Stimulated activated naive CD4-positive, alpha-beta T cell treated with Interleukin-2 at 50 U/mL for 16 hours (primary cell): ENCODE measurements around the gene FBXO28.

Source experiments
- DNase-seq: peaks from one replicate; lab custom pipeline; 2025; lab: John Stamatoyannopoulos, UW

Gene FBXO28

GRCh38 chr1:224157316-224157715 is 43.4 kb downstream of the FBXO28 start:
- DNase-seq: no peak

GRCh38 chr1:224159541-224159940 is 45.6 kb downstream of the FBXO28 start:
- no peak for DNase-seq

- DNase-seq: no peak
Observed at GRCh38 chr1:224160171-224160682, 46.3 kb downstream of the FBXO28 start.

GRCh38 chr1:224162768-224163167 is 48.9 kb downstream of the FBXO28 start:
- no peak for DNase-seq

GRCh38 chr1:224163311-224163710 is 49.4 kb downstream of the FBXO28 start:
- no peak for DNase-seq

GRCh38 chr1:224168859-224169380 is 55.0 kb downstream of the FBXO28 start:
- no peak for DNase-seq

GRCh38 chr1:224169718-224170270 is 55.9 kb downstream of the FBXO28 start:
- DNase-seq: no peak

GRCh38 chr1:224170343-224170742 is 56.4 kb downstream of the FBXO28 start:
- DNase-seq: no peak

- no peak for DNase-seq
Observed at GRCh38 chr1:224170748-224171478, 57.0 kb downstream of the FBXO28 start.

GRCh38 chr1:224172229-224172628 is 58.3 kb downstream of the FBXO28 start:
- DNase-seq: no peak

GRCh38 chr1:224173523-224173922 is 59.6 kb downstream of the FBXO28 start:
- no peak for DNase-seq

GRCh38 chr1:224175617-224176016 is 61.7 kb downstream of the FBXO28 start:
- no peak for DNase-seq

- DNase-seq: no peak
Observed at GRCh38 chr1:224177356-224177999, 63.6 kb downstream of the FBXO28 start.

- no peak for DNase-seq
Observed at GRCh38 chr1:224178894-224179293, 65.0 kb downstream of the FBXO28 start.

- no peak for DNase-seq
Observed at GRCh38 chr1:224180783-224181452, 67.0 kb downstream of the FBXO28 start.

GRCh38 chr1:224181453-224181810 is 67.5 kb downstream of the FBXO28 start:
- no peak for DNase-seq

- DNase-seq: peak; percentile 47
Observed at GRCh38 chr1:224182057-224182865, 68.3 kb downstream of the FBXO28 start.

GRCh38 chr1:224182866-224183590 is 69.1 kb downstream of the FBXO28 start, which contains the start of gene DEGS1:
DEGS1 (plus strand) TSS chr1:224183240; CDS start chr1:224183337, 97 bp downstream.
- DNase-seq: peak; percentile 79

GRCh38 chr1:224183591-224184312 is 69.8 kb downstream of the FBXO28 start:
- DNase-seq: peak; percentile 58

GRCh38 chr1:224185208-224185607 is 71.3 kb downstream of the FBXO28 start:
- no peak for DNase-seq
